GM21619 (cell line): ENCODE results near the gene MTHFR.

ENCODE experiments used
- ATAC-seq: cut with Tn5 transposase; IDR thresholded peaks from one replicate; pipeline ENCODE4 v1.9.1; 2021; ENCODE audit not compliant: unreplicated experiment

MTHFR gene

DNA sequence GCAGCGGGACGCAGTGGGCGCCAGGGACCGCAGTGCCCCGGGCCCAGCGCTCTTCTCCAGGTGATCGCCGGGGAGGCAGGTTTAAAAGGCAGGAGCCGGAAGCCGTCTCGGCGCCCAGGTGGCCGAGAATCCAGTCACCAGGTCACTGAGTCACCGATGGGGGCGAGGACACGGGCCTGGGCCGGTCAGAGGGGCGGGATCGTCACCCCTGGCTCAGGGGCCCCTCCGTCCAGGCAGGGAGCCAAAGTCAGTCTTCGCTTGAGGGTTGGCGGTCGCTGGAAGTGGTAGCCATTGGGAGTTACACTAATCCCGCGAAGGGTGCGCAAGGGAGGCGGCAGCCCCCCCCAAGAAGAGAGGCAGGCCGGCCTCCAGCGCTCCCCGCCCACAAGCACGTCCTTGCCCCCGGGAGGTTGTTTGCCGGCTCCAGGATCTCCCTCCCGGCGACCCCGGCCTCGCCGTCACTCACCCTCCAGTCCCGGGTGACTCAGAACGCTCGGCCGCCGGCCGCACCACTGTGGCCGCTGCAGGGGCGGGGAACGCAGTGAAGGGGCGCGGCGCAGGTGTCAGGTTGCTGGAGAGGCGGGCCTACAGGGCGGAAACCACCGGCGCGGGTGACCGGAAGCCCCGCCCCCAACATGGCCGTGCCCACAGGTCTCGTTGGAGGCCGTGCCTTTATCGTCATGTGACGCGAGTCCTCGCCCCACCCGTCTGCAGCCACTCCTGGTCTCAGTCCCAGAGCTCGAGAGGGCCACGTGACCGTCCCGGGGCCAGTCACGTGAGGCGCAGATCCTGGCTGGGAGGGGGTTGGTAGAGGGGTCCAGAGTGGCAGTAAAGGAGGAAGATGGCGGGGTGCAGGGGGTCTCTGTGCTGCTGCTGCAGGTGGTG, at the start of gene MTHFR, which contains the start of gene CLCN6:
Gene MTHFR (minus strand): TSS at position 543 of the 885 bp plus-strand sequence. CDS start 2,848 bp downstream, outside the sequence.
Gene CLCN6 (plus strand): TSS at position 770 of the 885 bp plus-strand sequence. CDS start 72 bp downstream, at position 842.
- peak; percentile 71 for ATAC-seq

DNA sequence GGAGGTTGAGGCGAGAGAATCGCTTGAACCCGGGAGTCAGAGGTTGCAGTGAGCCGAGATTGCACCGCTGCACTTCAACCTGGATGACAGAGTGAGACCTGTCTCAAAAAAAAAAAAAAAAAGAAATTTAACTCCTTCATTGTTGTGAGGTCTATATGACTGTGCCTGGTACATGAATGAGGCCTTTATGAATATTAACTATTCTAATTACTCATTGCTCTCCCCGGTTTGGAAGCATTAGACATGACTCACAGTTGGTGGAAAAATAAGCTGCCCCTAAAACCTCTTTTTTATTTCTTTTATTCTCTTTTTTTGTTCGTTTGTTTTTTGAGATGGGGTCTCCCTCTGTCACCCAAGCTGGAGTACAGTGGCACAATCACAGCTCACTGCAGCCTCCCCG, 49.7 kb upstream of the MTHFR start:
- ATAC-seq: no peak

- no peak for ATAC-seq
Observed at GRCh38 chr1:11854519-11854918, 48.8 kb upstream of the MTHFR start.

DNA sequence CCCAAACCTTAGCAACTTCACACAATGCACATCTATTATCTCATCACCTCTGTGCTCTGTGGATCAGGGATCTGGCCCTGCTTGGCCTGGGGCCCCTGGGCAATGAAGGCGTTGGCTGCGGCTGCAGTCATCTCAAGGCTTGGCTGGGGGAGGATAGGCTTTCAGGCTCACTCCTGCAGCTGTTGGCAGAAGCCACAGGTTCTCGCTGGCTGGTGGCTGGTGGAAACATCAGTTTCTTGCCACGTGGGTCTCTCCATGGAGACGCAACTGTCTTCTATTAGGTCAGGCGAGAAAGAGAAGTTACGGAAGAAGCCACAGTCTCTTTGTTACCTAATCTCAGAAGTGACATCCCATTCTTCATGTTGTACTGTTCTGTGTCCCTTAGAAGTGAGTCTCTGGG, 45.4 kb upstream of the MTHFR start:
- ATAC-seq: no peak

- no peak for ATAC-seq
Observed at GRCh38 chr1:11850156-11850555, 44.4 kb upstream of the MTHFR start.

- no peak for ATAC-seq
Observed at GRCh38 chr1:11848373-11848700, 42.6 kb upstream of the MTHFR start.

DNA sequence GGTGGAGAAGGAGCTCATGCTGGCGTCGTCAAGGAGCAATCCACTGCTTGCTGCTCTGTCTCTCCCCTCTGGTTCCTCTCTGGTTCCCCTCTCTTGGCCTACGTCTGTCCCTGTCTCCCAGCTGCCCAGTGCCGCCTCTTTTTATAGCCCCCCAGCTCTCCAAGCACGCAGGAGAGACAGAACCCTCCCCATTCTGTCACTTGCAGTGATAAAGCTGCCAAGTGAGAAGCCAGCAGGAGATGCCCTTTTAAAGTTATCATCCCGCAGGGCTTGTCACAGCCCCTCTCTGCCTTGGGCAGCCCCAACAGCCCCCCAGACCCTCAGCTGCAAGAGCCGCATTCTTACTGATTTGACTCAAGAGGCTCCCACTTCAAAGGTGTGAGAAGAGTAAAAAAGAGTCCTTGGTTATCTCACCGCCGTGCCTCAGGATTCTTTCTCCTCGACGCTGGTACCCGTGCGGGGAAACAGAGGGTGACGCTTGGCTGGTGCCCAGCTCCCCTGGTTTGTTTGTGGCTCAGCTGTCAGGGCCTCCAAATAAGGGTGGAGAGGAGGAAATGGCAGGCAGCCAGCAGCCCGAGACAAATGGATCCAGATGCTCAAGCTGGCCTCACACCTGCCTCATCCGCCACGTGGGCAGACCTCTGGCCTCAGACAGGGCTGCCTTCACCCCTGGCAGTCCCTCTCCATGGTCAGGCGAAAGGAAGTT, 42.1 kb upstream of the MTHFR start, which contains the start of gene NPPA:
Gene NPPA (minus strand): TSS at position 117 of the 706 bp plus-strand sequence. CDS start 99 bp downstream, at position 18.
- ATAC-seq: no peak

GRCh38 chr1:11845641-11846335, 40.0 kb upstream of the MTHFR start:
- no peak for ATAC-seq

DNA sequence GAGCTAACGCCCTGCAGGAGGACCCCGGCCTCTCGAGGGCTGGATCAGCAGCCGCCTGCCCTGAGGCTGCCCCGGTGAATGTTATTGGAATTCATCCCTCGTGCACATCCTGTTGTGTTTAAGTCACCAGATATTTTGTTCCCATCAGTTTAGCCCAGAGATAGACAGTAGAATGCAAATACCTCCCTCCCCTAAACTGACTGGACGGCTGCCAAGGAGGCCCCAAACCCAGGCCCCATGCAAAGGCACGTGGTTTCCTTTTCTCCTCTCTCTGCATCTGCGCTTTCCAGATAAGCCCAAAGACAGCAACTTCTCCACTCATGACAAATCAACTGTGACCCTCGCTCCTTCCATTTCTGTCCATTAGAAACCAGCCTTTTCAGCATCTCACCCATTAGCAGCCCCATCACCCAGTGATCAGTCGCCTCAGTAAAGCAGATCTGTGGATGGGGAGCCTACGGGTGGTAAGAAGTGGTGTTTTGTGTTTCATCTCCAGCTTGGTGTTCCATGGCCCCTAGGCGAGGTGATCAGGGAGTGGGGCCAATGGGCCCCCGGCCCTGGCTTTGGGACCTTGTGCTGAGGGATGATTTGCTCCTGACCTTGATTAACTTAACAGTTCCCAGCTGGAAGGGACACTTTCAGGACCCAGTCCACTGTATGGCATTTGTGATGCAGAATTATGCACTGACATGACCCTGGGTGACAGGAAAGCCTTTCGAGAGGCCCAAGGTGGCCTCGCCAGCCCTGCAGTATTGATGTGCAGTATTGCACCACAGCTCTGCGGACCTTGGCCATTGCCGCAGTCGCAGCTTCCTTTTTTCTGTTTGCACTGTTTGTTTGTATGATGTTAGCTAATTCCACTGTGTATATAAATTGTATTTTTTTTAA, 36.6 kb upstream of the MTHFR start:
- ATAC-seq: no peak

GRCh38 chr1:11841245-11842153, 35.7 kb upstream of the MTHFR start:
- no peak for ATAC-seq

DNA sequence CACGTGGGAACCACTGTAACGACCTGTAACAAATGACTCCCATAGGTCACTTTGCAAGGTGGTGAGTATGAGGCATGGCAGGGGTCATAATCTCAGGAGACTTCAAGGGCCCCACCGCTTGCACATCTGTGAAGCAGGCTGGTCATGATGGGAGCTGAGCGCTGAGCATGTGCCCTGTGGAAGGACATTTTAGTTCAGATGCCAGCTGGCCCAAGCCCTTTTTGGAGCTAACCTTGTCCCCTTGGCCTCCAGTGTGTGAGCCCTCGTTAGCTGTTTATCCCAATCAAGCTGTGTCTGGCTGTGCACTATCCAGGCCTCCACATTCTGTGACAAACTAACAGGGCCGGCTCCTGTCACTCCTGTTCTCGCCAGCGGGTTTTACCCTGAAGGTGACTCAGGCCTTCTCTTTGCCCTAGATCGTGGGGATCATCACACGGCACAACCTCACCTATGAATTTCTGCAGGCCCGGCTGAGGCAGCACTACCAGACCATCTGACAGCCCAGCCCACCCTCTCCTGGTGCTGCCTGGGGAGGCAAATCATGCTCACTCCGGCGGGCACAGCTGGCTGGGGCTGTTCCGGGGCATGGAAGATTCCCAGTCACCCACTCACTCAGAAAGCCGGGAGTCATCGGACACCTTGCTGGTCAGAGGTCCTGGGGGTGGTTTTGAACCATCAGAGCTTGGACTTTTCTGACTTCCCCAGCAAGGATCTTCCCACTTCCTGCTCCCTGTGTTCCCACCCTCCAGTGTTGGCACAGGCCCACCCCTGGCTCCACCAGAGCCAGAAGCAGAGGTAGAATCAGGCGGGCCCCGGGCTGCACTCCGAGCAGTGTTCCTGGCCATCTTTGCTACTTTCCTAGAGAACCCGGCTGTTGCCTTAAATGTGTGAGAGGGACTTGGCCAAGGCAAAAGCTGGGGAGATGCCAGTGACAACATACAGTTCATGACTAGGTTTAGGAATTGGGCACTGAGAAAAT, 34.3 kb upstream of the MTHFR start:
- ATAC-seq: no peak

DNA sequence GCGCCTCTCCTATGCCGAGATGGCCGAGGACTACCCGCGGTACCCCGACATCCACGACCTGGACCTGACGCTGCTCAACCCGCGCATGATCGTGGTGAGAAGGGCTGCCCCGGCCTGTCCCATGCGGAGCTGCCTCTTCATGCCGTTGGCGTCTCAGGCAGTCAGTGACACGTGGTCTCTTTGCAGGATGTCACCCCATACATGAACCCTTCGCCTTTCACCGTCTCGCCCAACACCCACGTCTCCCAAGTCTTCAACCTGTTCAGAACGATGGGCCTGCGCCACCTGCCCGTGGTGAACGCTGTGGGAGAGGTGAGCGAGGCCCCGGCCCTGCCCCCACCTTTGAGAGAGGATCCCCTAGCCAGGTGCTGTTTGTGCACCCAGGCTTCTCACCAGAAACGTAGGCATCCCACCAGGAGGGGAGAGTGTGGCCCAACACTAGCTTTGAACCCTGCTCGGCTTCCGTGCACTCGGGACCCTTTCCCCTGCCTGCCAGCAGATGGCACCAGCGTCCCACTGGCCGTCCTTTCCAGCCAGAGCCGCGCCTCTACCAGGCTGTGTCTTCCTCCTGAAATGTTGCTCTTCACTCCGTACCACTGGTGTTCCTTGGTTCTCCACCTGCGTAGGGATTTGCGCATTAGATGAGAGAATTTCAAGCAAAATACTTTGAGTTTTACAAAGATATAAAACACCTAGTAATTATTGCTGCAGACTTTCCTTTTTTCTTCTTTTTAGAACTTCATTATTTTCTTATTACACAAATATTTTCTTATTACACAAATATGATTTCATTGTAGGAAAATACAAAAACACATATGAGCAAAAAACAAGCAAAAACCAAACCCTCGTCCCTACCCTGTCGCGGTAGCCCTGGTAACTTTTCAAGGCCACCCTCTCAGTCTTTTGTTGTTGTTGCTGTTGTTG, 32.8 kb upstream of the MTHFR start:
- no peak for ATAC-seq

DNA sequence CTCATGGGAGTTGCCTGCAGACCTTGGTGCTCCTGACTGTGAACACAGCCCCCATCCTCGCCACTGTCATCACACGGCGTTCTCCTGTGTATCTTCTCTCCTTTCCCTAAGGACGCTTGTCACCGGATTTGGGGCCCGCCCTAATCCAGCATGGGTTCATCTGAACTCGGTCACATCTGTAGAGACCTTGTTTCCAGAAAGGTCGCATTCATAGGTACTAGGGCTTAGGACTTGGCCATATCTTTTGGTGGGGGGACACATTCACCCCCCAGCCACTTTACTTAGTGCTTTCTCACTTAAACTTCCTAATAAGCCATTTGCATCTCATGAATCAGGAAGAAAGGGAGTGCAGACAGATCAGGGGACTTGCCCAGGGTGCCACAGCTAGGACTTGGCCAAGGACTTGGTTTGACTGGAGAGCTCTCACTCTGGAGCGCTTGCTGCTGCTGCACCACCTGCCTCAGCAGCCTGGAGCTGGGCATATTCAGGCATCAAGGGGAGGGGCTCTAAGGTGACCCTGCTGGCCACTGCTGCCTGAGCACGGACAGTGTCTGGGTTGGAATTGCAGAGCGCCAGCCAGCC, 32.1 kb upstream of the MTHFR start:
- no peak for ATAC-seq

GRCh38 chr1:11836955-11837766, 31.4 kb upstream of the MTHFR start:
- ATAC-seq: no peak

DNA sequence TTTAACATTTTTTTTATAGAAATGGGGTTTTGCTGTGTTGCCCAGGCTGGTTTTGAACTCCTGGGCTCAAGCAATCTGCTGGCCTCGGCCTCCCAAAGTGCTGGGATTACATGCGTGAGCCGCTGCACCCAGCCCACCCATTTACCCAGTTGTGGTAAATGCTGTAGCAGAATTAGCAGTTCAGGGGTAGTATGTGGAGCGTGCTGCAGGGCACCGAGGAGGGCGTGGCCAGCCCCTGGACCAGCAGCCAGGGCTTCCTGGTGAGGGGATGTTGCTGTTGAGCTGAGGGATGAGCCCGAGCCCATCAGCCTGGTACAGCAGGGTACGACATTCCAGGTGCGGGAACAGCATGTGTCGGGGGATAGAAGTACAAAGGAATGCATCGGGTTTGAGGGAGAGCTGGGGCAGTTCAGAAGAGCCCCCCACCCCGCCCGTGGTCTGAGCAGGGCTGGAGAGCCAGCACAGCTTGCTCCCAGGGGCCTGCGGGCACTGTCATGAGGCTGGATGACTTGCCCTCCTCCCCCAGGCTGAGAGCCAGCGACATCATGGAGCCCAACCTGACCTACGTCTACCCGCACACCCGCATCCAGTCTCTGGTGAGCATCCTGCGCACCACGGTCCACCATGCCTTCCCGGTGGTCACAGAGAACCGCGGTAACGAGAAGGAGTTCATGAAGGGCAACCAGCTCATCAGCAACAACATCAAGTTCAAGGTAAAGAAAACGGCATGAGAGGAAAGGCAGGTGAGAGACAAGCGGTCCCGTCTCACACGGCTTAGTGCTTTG, 29.9 kb upstream of the MTHFR start:
- no peak for ATAC-seq
